AG04450 (cell line): Measurements from ENCODE around the gene SOX9. TPM values are rescaled to one million over a fixed set of nuclear protein-coding genes. Genes with fewer than 3 reads are reported as not detected.
A peak's percentile ranks its signal among the peaks of the same experiment; 100 is the strongest.

ENCODE experiments used
- CTCF ChIA-PET: fragments of 300-600, 350-600 bp; formaldehyde crosslinking; extraction: SDS; loops from one replicate; lab custom pipeline; 2022; ENCODE audit warnings: antibody characterized with exemption, inconsistent platforms; lab: Charles Lee
- POLR2A ChIA-PET: fragments of 350-600 bp; formaldehyde crosslinking; extraction: SDS; loops from one replicate; lab custom pipeline; 2021; ENCODE audit warnings: antibody characterized with exemption, inconsistent platforms; lab: Yijun Ruan, JAX
- DNase-seq: peaks from one replicate; pipeline ENCODE4 v3.0.0-alpha.2; 2011; ENCODE audit warnings: low read depth, low spot score
- H3K27ac ChIP-seq: one replicate; pipeline ENCODE4 v1.5.1; 2012; ENCODE audit warnings: low read depth, low read length, control low read depth
- H3K27me3 ChIP-seq: one replicate; pipeline ENCODE4 v1.6.0; 2012; ENCODE audit warnings: low read length; ENCODE audit not compliant: control insufficient read depth, insufficient read depth
- H3K4me3 ChIP-seq: 2 replicates; pipeline ENCODE4 v1.5.1; 2011; ENCODE audit warnings: mild to moderate bottlenecking, low read depth, low read length, control low read depth
- H3K9me3 ChIP-seq: 2 replicates; pipeline ENCODE4 v1.5.1; 2012; ENCODE audit warnings: low read length; ENCODE audit not compliant: control insufficient read depth, insufficient read depth
- CTCF ChIP-seq: IDR thresholded peaks from 2 replicates; pipeline ENCODE4 v1.5.1; 2011; ENCODE audit warnings: low read depth, low read length, control low read depth, inconsistent platforms
- polyA plus RNA-seq: library from polyadenylated mRNA; depleted of rRNA; stranded (reverse); fragments of >200 nt; gene quantifications from 2 replicates; pipeline ENCODE4 v1.2.3, GENCODE V29; 2011

SOX9 gene
- polyA plus RNA-seq, 1 experiment, result 5.5 TPM

GRCh38 chr17:72118335-72119076, 2.3 kb upstream of the SOX9 start:
- TF ChIP-seq CTCF, result peak; percentile 96
- Histone ChIP-seq H3K27me3 (peaks cover 27% of the 10 kb centered on the region), H3K4me3 (peak overlapping the region; percentile 63), H3K27ac (no peak overlapping the region), H3K9me3 (peaks cover 12% of the 10 kb centered on the region; the same call in 1 of the 2 replicates)
- peak; percentile 77 for DNase-seq
- CTCF ChIA-PET, result interaction anchor here (0.6 to 3.0 kb wide), 9 partner anchors 143 to 1352 kb away, joined by 3 to 26 read pairs (median 4); no protein-coding TSS in a partner anchor
- POLR2A ChIA-PET, result no interaction called here

GRCh38 chr17:72119077-72119872, 1.5 kb upstream of the SOX9 start:
- ChIA-PET POLR2A (interaction anchor here (0.8 to 2.7 kb wide), 3 partner anchors 143 to 396 kb away, joined by 3 to 13 read pairs (median 7); no protein-coding TSS in a partner anchor), CTCF (interaction anchor here (0.6 to 3.9 kb wide), 11 partner anchors 268 to 1352 kb away, joined by 3 to 42 read pairs (median 4); no protein-coding TSS in a partner anchor)
- no peak for DNase-seq
- H3K4me3 ChIP-seq, result peak overlapping the region; percentile 94
- peaks cover 27% of the 10 kb centered on the region for H3K27me3 ChIP-seq
- H3K27ac ChIP-seq, result no peak overlapping the region
- TF ChIP-seq CTCF, result no peak
- H3K9me3 ChIP-seq, result peaks cover 12% of the 10 kb centered on the region; the same call in 1 of the 2 replicates

GRCh38 chr17:72119873-72120641, 763 bp upstream of the SOX9 start:
- peak; percentile 72 for DNase-seq
- H3K9me3 ChIP-seq, result peaks cover 12% of the 10 kb centered on the region; the same call in 1 of the 2 replicates
- H3K27me3 ChIP-seq, result peaks cover 27% of the 10 kb centered on the region
- CTCF ChIA-PET, result interaction anchor here (0.6 to 3.9 kb wide), 7 partner anchors 267 to 1353 kb away, joined by 3 to 42 read pairs (median 5); no protein-coding TSS in a partner anchor
- TF ChIP-seq CTCF, result no peak
- H3K27ac ChIP-seq, result peak overlapping the region; percentile 68
- POLR2A ChIA-PET, result interaction anchor here (0.7 to 2.7 kb wide), 15 partner anchors 20 to 931 kb away, joined by 3 to 22 read pairs (median 4); no protein-coding TSS in a partner anchor
- peak overlapping the region; percentile 94 for H3K4me3 ChIP-seq

GRCh38 chr17:72121164-72122009, 567 bp downstream of the SOX9 start:
- peak overlapping the region; percentile 68 for H3K27ac ChIP-seq
- peak; percentile 20; the same call in 1 of the 2 replicates for TF ChIP-seq CTCF
- POLR2A ChIA-PET, result interaction anchor here (0.6 to 2.7 kb wide), 19 partner anchors 21 to 932 kb away, joined by 3 to 22 read pairs (median 4); no protein-coding TSS in a partner anchor
- H3K27me3 ChIP-seq, result peaks cover 21% of the 10 kb centered on the region
- DNase-seq, result no peak
- peaks cover 6% of the 10 kb centered on the region; the same call in 1 of the 2 replicates for H3K9me3 ChIP-seq
- peak overlapping the region; percentile 94 for H3K4me3 ChIP-seq
- CTCF ChIA-PET, result interaction anchor here (0.6 to 3.9 kb wide), 15 partner anchors 11 to 1355 kb away, joined by 3 to 42 read pairs (median 4); no protein-coding TSS in a partner anchor
